ENCODE data around the gene NUDT22.

The NUDT22 gene

GRCh38 chr11:64196626-64197025, 29.4 kb upstream of the NUDT22 start:
- no peak for TF ChIP-seq GATA3 (IDR thresholded peaks at IDR 0.05; ENCODE audit: low read depth, low read length)
- no peak for TF ChIP-seq GATA2 (IDR thresholded peaks at IDR 0.05; ENCODE audit: low read depth, low read length)

GRCh38 chr11:64198511-64198910, 27.6 kb upstream of the NUDT22 start:
- no peak for TF ChIP-seq GATA2 (IDR thresholded peaks at IDR 0.05; ENCODE audit: low read depth, low read length)
- no peak for TF ChIP-seq GATA3 (IDR thresholded peaks at IDR 0.05; ENCODE audit: low read depth, low read length)

- TF ChIP-seq GATA3 (IDR thresholded peaks at IDR 0.05; ENCODE audit: low read depth, low read length) (no peak), GATA2 (IDR thresholded peaks at IDR 0.05; ENCODE audit: low read depth, low read length) (no peak)
Measured at GRCh38 chr11:64201543-64201942, 24.5 kb upstream of the NUDT22 start.

GRCh38 chr11:64202992-64203391, 23.1 kb upstream of the NUDT22 start:
- TF ChIP-seq GATA2 (IDR thresholded peaks at IDR 0.05; ENCODE audit: low read depth, low read length) = no peak
- no peak for TF ChIP-seq GATA3 (IDR thresholded peaks at IDR 0.05; ENCODE audit: low read depth, low read length)

GRCh38 chr11:64203421-64204079, 22.5 kb upstream of the NUDT22 start:
- TF ChIP-seq GATA3 (IDR thresholded peaks at IDR 0.05; ENCODE audit: low read depth, low read length) (no peak), GATA2 (IDR thresholded peaks at IDR 0.05; ENCODE audit: low read depth, low read length) (no peak)

- TF ChIP-seq GATA3 (IDR thresholded peaks at IDR 0.05; ENCODE audit: low read depth, low read length) (no peak), GATA2 (IDR thresholded peaks at IDR 0.05; ENCODE audit: low read depth, low read length) (no peak)
Measured at GRCh38 chr11:64204080-64204440, 22.0 kb upstream of the NUDT22 start.

- TF ChIP-seq GATA2 (IDR thresholded peaks at IDR 0.05; ENCODE audit: low read depth, low read length) (no peak), GATA3 (IDR thresholded peaks at IDR 0.05; ENCODE audit: low read depth, low read length) (no peak)
Measured at GRCh38 chr11:64204464-64204989, 21.5 kb upstream of the NUDT22 start.

GRCh38 chr11:64206457-64207255, 19.4 kb upstream of the NUDT22 start, which contains the start of gene FERMT3:
FERMT3 (plus strand) TSS chr11:64206721; CDS start chr11:64207365, 644 bp downstream.
- TF ChIP-seq GATA2 (IDR thresholded peaks at IDR 0.05; ENCODE audit: low read depth, low read length) (no peak), GATA3 (IDR thresholded peaks at IDR 0.05; ENCODE audit: low read depth, low read length) (no peak)

GRCh38 chr11:64207256-64208085, 18.6 kb upstream of the NUDT22 start:
- TF ChIP-seq GATA2 (IDR thresholded peaks at IDR 0.05; ENCODE audit: low read depth, low read length) (no peak), GATA3 (IDR thresholded peaks at IDR 0.05; ENCODE audit: low read depth, low read length) (no peak)

GRCh38 chr11:64208086-64208795, 17.8 kb upstream of the NUDT22 start:
- no peak for TF ChIP-seq GATA3 (IDR thresholded peaks at IDR 0.05; ENCODE audit: low read depth, low read length)
- no peak for TF ChIP-seq GATA2 (IDR thresholded peaks at IDR 0.05; ENCODE audit: low read depth, low read length)

- TF ChIP-seq GATA2 (IDR thresholded peaks at IDR 0.05; ENCODE audit: low read depth, low read length) = no peak
- no peak for TF ChIP-seq GATA3 (IDR thresholded peaks at IDR 0.05; ENCODE audit: low read depth, low read length)
Measured at GRCh38 chr11:64208796-64209562, 17.1 kb upstream of the NUDT22 start.

- TF ChIP-seq GATA2 (IDR thresholded peaks at IDR 0.05; ENCODE audit: low read depth, low read length) = no peak
- TF ChIP-seq GATA3 (IDR thresholded peaks at IDR 0.05; ENCODE audit: low read depth, low read length) = no peak
Measured at GRCh38 chr11:64209563-64209843, 16.6 kb upstream of the NUDT22 start.
